Measurements from ENCODE around the gene PDE4B.
A peak's percentile ranks its signal among the peaks of the same experiment; 100 is the strongest.
"Not testable (repeated sequence)": the region's sequence is repeated elsewhere in the genome, so short reads cannot be mapped to it uniquely, and the experiment has no call there.

Gene PDE4B

DNA sequence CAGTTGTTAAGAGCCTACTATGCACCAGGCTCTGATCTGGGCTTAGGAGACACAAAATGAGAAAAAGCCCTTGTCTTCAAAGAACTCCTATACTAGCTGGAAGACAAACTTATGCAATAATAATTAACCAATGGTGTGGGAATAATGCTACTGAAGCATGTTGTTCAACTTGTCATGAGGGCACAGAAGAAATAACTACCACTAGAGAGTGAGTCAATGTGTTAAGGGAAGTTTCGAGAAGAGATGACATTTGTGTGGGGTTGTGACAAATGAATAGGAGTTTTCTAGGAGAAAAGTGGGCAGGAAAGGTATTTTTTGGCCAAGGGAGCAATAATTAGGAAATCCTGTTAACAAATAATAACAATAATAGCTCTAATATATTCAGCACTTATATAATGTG is 205.0 kb downstream of the PDE4B start:
- no peak for DNase-seq

DNA sequence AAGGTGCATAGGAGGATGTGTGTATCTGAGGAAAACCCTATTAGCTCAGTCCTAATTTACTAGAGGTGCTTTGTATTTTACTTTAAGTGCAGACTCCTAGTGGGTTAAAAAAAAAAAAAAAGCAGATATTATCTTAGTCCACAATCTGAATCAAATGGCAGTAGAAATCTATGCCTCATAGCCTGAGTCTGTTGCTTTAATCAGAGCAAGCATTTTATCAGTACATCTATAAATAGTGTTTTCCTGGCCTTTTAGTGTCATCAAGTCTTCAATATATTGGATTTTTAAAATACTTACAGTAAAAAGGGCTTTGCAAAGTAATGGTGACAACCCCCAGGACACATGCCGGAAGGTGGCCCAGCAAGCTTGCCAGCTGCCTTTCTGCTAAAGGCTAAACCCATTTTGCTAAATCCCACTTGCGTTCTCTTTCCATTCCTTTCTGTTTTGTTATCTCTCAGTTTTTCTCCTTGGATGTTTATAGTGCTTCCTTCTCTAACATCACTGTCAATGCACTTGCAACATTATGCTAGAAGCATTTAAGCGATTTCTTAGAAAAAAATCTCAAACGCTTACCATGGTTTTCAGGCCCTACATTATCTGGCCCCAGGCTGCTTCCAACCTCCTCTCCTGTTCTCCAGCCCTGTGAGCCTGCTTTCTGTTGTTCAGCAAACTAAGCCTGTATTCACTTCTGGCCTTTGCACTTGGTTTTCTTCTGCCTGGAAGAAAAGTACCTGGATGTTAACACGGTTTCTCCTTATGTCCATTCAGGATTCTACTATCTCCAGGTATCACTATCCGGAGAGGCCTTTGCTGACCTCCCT is 206.3 kb downstream of the PDE4B start:
- no peak for DNase-seq

DNA sequence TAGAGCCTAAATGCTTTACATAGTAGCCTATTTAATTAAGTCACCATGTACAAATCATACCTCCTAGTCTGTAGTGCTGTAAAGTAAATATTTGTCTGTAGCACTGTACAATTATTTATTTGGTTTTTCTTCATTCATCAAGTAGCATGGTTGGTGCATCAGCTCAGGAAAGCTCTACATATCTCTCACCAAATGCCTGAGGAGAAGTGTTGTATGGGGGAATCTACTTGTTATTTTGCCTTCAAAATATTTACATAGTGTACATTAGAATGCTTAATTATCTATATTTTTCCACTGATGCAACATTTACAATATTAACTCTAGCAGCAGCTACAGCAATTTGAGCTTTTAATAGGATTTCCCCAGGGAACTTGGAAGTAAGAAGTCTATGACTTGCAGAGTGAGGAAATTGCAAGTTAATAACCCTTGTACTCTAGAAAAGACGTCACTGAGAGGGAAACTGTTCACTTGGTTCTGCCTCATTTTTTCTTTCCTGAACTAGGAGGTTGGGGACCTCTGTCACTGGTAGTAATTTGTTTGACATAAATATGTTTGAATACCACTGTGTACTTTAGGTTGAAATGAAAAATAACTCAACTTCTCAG is 207.4 kb downstream of the PDE4B start:
- peak; percentile 85 for DNase-seq

DNA sequence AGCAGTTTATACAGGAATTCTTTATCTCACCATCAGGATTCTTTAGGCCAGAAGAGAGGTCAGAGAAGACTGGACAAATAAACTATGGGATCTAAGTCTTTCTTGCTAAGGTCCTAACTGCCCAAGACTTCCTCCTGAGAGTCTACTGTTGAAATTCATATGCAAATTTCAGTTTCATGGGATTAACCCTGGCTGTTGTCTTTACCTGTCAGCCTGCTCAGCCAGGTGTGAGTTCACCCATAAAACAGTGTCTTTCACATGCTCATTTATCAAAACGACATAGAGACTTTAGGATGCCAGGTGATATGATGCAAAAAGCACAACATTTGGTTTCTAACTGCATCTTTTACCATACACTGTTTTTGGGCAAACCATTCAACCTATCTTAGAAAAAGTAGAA is 211.0 kb downstream of the PDE4B start:
- DNase-seq = peak; percentile 82

DNA sequence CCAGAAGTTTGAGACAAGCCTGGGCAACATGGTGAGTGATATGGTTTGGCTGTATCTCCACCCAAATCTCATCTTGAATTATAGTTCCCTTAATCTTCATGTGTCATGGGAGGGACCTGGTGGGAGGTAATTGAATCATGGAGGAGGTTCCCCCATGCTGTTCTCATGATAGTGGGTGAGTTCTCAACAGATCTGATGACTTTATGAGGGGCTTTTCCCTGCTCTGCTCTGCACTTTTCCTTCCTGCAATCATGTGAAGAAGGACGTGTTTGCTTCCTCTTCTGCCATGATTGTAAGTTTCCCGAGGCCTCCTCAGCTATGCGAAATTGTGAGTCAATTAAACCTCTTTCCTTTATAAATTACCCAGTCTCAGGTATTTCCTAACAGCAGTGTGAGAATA is 213.8 kb downstream of the PDE4B start:
- not testable (repeated sequence) for DNase-seq

DNA sequence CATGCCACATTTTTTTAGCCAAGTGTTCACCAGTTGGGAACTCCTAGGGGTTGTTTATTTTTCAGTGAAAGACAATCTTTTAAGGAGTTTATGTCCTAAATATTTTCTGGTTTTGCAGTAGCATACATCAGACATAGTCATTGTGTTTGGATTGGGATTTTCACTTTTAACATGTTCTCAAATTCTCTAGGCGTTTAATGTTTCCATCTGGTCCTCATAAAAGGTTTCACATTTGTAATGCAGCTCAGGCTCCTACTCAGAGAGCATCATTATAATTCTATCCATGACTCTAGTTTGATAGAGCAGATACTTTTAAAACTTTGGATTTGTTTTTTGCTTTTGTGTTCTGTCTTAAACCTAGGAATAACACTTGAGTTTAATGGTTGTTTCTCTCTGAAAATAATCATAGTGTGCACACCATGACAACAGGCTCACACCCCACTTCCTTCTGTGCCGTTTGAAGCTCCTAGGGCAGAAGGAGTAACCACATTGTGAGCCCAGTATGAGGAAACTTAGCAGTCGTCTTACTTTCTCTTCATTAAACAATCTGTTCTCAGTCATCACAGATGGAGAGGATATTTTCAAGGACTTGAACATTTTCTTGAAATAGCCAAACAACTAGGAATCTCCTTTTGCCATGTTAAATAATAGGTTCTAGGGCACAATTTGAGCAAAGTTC is 219.6 kb downstream of the PDE4B start:
- no peak for DNase-seq

DNA sequence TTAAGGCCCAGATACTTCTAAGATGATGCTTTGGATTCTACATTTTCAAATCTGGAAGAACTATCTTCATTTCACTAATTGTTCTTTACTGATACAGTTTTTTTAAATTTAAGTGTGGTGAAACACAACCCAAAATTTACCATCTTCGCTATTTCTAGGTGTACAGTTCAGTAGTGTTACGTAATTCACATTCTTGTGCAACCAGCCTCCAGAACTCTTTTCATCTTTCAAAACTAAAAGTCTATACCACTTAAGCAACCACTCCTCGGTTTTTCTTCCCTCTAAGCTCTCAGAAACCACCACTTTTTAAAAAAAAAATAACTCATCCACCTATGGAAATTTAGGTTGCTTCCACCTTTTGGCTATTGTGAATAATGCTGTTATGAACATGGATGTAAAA is 220.7 kb downstream of the PDE4B start:
- DNase-seq = no peak

DNA sequence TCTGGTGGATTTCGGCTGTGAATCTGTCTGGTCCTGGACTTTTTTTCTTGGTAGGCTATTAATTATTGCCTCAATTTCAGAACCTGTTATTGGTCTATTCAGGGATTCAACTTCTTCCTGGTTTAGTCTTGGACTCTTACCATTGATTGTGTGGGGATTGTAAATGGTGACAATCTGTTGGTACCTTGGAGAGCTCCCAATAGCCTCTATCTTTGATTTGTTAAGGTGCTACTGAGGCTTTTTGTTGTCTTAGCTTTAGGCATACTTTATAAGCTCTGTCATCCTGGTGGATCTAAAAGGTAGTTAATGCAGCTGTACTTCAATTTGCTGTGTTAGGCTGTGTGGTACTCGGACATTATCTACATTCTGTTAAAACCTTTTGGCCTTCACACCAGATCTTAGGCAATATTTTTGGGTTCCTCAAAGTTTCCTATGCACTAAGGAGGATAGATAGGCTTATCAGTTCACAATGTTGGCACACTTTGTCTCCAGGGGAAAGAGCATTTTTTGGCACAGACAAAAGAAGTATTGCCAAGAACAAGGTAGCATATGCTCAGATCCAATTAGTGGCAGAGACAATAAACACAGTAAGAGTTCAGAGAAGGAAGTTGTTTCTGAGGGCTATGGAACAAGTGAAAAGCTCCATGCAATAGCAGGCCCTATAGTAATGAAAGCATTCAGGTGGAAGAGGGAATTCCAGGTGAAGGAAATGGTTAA is 230.4 kb downstream of the PDE4B start:
- no peak for DNase-seq

DNA sequence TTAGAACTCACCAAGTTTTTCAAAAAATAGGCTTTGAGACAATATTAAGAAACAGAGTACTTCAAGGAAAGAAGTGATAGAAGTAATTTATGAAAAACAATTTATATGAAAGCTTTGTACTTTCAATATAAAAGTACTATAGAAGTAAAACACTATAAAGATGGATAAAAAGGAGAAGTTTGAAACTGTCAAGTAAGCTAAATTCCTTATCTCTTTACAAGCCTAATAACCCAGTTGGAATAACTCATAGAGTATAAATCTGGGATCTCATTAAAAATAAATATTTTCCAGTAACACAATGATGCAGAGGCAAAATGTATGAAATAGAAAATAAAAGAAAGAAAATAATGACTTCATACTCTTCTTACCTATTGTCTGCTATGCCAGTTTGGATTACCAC is 232.5 kb downstream of the PDE4B start:
- no peak for DNase-seq

DNA sequence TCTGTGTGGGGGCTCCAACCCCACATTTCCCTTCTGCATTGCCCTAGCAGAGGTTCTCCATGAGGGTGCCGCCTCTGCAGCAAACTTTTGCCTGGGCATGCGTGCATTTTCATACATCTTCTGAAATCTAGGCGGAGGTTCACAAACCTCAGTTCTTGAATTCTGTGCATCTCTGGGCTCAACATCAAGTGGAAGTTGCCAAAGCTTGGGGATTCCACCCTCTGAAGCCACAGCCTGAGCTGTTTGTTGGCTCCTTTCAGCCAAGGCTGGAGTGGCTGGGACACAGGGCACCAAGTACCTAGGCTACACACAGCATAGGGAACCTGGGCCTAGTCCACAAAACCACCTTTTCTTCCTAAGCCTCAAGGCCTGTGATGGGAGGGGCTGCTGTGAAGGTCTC is 235.3 kb downstream of the PDE4B start:
- no peak for DNase-seq

DNA sequence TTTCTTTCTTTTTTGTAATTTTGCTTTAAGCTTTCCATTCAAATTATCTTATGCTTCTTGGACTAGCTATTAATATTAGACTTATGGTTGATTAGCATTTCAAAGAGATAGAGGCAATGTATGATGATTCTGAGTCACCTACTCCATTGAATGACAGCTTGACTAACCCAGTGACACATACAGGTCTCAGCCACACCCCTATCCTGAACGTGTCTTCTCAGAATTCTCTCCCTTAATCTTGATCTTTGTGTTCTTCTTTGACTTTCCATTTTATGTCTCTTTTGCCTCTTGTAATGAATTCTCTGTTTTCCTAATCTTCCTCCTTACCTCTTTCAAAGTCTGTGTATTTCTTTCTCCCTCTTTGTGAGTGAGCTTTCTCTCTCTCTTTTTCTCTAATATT is 241.1 kb downstream of the PDE4B start:
- DNase-seq = no peak

DNA sequence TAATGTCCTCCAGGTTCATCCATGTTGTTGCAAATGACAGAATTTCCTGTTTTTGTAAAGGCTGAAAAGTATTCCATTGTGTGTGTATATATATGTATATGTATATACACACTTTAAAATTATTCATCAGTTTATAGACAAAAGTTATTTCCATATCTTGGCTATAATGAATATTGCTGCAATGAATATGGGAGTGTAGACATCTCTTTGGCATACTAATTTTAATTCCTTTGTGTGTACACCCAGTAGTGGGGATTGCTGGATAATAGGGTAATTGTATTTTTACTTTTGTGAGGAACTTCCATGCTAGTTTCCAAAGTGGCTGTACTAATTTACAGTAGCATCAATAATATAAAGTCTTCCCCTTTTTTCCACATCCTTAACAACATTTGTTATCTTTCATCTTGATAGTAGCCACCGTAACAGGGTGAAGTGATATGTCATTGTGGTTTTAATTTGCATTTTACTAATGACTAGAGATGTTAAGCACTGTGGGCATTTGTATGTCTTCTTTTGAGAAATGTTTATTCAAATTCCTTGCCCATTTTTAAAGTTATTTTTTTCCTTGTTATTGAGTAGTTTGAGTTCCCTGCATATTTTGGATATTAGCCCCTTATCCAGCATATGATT is 243.0 kb downstream of the PDE4B start:
- peak; percentile 64 for DNase-seq

DNA sequence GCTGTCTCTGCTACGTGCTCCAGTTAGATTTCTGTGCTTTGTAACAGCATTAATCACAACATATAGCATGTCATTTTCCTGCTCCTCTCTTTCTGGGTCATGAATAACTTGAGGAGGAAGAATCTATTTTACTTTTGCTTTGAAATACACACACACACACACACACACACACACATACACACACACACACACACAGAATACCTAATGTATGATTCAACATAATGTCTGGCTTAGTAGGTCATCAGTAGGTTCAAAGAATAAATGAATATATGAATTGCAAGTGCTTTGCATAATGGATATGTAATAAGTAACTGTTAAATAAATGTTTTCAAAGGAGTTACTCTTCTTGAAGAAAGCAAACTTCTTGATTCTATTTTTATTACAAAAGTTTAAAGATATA is 249.0 kb downstream of the PDE4B start:
- DNase-seq = no peak

DNA sequence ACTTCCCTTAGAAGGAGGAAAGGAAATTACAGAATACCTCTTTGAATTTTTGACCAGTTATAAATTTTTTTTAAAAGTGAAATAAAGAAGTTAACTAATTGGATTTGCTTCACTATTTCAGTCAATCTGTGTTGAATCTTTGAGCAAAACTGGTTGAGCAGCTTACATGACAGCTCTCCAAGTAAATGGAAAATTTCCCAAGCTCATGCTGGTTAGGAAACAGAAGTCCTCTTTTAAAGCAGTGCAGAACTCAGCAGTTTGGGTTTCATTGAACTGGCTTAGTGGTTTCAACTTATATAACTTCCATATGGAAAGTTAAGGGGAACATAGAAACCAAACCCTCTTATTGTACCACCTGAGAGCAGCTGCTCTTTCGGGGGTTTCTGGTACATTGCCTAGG is 250.5 kb downstream of the PDE4B start:
- no peak for DNase-seq

DNA sequence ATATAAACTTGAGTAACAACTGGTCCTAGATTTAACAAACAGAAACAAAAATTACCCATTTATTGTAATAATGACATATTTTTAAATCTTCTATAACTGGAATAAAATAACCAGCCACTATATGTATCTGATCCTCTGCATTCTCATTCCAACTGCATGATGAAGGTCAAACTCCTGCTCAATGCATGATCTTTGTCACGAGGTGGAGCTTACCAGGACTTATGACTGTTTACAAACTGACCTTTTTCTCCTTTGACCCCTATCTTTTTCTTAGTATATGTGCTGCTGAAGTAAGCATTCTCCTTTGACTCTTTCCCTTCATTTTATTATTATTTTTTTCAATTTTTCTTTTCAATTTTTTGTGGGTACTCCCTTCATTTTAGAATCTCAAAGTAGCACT is 252.2 kb downstream of the PDE4B start:
- no peak for DNase-seq

DNA sequence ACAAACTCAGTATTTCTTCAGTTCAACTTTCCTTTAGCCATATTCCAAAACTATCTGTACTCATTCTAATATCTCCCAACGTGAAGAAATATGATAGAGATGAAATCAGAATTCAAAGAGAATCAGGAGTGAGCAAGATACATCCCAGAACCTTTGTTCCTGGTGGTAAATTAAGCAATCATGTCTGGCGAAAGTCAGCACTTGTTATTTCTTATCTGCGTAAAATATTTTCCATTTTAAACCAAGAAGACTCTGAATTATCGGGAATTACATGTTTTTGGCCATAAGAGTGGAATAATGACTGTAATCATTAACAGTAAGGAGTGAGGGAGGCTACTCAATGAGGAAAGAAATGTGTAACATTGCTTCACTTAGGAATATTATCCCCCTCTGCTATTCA is 253.7 kb downstream of the PDE4B start:
- no peak for DNase-seq

DNA sequence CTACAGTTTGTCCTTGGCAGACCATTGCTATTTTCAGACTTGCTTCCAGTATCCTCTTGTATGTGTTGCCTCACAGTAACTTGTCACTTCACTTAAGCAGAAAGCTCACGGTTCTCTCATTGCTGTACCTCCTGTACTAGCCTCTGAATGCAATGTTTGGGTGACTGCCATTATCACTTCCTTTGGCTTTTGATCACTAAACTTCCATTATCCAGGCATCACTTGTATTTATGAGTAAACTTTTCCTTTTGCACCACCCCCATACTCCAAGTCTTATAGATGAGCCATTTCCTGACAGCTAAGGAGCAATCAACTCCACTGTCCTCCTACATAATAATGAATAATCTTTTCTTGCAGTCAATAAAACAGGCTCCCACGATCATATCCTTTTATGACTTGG is 255.3 kb downstream of the PDE4B start:
- no peak for DNase-seq

DNA sequence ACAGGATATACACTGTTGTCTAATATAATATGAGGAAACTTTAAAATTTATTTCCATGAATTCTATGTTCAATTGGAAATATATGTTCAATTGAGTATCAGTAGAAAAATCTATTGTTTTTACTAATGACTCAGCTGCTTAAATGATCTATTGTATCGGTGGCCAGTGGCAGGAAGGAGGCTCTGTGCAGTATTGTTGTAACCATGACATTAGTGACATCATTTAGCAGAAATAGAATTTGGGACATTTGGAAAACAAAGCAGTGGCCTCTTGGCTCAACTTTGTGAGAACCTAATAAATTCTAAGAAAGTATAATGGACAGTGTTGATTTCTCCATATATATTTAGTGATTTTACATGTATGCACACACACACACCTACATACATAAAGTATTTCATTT is 257.4 kb downstream of the PDE4B start:
- DNase-seq = no peak

DNA sequence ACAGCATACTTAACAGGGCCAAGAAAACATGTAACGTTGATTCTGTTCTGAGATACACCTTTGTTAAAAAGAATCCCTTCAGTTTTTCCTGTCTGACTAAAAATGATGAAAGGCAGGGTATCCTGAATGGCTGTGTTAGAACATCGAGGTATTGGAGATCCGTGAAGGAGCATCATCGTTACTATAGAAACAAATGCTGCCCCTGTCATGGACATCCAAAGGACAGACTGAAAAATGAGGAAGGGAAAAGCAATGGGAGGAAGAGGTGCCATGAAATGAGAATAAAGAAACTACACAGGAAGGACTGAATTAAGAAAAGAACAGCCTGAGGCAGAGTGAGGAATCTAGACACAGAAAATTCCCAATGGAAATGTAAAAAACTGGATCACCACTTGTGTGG is 257.9 kb downstream of the PDE4B start:
- no peak for DNase-seq

DNA sequence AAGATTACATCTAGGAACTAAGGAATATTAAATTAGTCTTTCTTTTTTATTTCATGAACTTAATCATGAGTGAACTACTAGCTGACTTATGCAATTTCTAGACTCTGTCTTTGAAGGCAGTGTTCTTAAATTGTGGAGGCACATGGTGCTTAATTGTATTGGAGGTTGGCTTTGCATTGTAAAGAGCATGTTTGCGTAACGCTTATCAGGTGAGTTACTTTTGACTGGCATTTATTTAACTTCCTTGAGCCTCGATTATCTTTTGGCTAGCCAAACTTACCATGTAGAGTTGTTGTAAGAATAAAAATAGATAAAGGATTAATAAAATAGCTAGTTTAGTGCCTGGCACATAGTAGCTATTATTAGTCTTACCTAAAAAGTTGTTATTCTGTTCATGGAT is 262.4 kb downstream of the PDE4B start:
- no peak for DNase-seq

DNA sequence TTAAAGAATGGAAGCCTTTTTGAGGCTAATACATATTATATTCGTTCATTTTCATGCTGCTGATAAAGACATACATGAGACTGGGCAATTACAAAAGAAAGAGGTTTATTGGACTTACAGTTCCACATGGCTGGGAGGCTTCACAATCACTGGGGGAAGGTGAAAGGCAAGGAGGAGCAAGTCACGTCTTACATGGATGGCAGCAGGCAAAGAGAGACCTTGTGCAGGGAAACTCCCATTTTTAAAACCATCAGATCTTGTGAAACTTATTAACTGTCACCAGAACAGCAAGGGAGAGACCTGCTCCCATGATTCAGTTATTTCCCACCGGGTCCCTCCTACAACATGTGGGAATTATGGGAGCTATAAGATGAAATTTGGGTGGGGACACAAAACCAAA is 264.8 kb downstream of the PDE4B start:
- not testable (repeated sequence) for DNase-seq

DNA sequence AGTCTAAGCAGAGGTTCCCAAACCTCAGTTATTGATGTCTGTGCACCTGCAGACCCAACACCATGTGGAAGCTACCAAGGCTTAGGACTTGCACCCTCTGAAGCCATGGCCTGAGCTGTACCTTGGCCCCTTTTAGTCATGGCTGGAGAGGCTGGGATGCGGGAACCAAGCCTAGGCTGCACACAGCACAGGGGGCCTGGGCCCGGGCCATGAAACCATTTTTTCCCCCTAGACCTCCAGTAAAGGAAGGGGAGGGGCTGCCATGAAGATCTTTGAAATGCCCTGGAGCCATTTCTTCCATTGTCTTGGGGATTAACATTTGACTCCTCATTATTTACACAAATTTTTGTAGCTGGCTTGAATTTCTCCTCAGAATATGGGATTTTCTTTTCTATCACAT is 265.9 kb downstream of the PDE4B start:
- no peak for DNase-seq

DNA sequence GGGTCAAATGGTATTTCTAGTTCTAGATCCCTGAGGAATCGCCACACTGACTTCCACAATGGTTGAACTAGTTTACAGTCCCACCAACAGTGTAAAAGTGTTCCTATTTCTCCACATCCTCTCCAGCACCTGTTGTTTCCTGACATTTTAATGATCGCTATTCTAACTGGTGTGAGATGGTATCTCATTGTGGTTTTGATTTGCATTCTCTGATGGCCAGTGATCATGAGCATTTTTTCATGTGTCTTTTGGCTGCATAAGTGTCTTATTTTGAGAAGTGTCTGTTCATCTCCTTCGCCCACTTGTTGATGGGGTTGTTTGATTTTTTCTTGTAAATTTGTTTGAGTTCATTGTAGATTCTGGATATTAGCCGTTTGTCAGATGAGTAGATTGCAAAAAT is 274.5 kb downstream of the PDE4B start:
- DNase-seq = not testable (repeated sequence)
